Peyer's patch (tissue), 4 donors: ENCODE measurements around the gene COG2. TPM values are rescaled to one million over a fixed set of nuclear protein-coding genes. Genes with fewer than 3 reads are reported as not detected.
"Not testable (repeated sequence)": the region's sequence is repeated elsewhere in the genome, so short reads cannot be mapped to it uniquely, and the experiment has no call there.

ENCODE experiments used
- DNase-seq, 3 donors: peaks; one replicate each; pipeline ENCODE4 v3.0.0-alpha.2; 2017 to 2019
- H3K27ac ChIP-seq, 4 donors: fragments of 200-600 bp; sonication (generic); one replicate each; pipeline ENCODE4 v1.5.1; 2016 to 2019
- H3K27me3 ChIP-seq, 2 donors: fragments of 200-600 bp; sonication (generic); one replicate each; pipeline ENCODE4 v1.5.1; 2019
- H3K36me3 ChIP-seq, 3 donors: fragments of 200-600 bp; sonication (generic); one replicate each; pipeline ENCODE4 v1.5.1; 2016 to 2019
- H3K4me1 ChIP-seq, 4 donors: fragments of 200-600 bp; sonication (generic); one replicate each; pipeline ENCODE4 v1.5.1; 2016 to 2019
- H3K4me3 ChIP-seq, 4 donors: fragments of 200-600 bp; sonication (generic); 1 replicate in 3 of 4; 2 replicates in 1 of 4; pipeline ENCODE4 v1.5.1; 2016 to 2019; ENCODE audit warnings: mild to moderate bottlenecking in 1 of 4
- H3K9me3 ChIP-seq, 4 donors: fragments of 200-600 bp; sonication (generic); one replicate each; pipeline ENCODE4 v1.5.1; 2016 to 2019; ENCODE audit warnings: mild to moderate bottlenecking in 1 of 4
- POLR2A ChIP-seq, 2 donors: fragments of 450-650 bp; IDR thresholded peaks; one replicate each; pipeline ENCODE4 v1.5.1; 2017; ENCODE audit warnings: antibody characterized with exemption in 2 of 2, mild to moderate bottlenecking in 2 of 2, moderate library complexity in 2 of 2
- total RNA-seq, 4 donors: library from RNA; depleted of rRNA; stranded (reverse); fragments of >200 nt; gene quantifications; one replicate each; pipeline ENCODE4 v1.1.0, GENCODE V29; 2016
- TF ChIP-seq, protein P1 (sequence below), 6 experiments: fragments of 450-650 bp in 4 of 6; fragments of 200-600 bp in 2 of 6; sonication (generic) in 1 of 6; IDR thresholded peaks; one replicate each; pipeline ENCODE4 v1.5.1; 2017 to 2019; ENCODE audit warnings: antibody characterized with exemption in 6 of 6, mild to moderate bottlenecking in 3 of 6, moderate library complexity in 1 of 6

Gene COG2
- total RNA-seq, 4 donors from 2014 or later, result 30.5 to 43.9 (median 40.0) TPM

DNA sequence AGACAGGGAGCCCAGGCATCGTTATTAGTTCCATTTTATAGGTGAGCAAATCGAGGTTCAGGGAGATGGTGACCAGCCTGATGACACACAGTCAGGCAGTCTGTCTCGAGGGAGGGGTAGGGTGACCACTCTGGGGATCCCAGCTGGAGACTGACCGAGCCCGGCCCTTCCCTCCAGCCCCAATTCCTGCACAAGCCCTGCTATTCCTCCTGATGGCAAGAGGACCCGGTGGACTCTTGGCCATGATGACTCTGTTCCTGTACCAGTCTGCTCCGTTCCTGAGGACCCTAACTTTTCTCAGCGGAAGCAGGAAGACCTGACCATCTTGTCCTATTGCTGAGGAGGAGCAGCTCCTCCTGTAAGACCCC, 71.2 kb downstream of the COG2 start:
- H3K4me3 ChIP-seq, result peak overlapping the region in 2 of 4 donors; percentile 34 to 44
- DNase-seq, result no peak
- no peaks in the 10 kb centered on the region for H3K36me3 ChIP-seq
- no peaks in the 10 kb centered on the region for H3K27me3 ChIP-seq
- TF ChIP-seq POLR2A (IDR thresholded peaks at IDR 0.05), result no peak
- TF ChIP-seq, protein P1, sequence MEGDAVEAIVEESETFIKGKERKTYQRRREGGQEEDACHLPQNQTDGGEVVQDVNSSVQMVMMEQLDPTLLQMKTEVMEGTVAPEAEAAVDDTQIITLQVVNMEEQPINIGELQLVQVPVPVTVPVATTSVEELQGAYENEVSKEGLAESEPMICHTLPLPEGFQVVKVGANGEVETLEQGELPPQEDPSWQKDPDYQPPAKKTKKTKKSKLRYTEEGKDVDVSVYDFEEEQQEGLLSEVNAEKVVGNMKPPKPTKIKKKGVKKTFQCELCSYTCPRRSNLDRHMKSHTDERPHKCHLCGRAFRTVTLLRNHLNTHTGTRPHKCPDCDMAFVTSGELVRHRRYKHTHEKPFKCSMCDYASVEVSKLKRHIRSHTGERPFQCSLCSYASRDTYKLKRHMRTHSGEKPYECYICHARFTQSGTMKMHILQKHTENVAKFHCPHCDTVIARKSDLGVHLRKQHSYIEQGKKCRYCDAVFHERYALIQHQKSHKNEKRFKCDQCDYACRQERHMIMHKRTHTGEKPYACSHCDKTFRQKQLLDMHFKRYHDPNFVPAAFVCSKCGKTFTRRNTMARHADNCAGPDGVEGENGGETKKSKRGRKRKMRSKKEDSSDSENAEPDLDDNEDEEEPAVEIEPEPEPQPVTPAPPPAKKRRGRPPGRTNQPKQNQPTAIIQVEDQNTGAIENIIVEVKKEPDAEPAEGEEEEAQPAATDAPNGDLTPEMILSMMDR (IDR thresholded peaks at IDR 0.05), result no peak
- H3K9me3 ChIP-seq, result no peaks in the 10 kb centered on the region
- H3K27ac ChIP-seq, result peak overlapping the region in 2 of 4 donors; percentile 59 to 74
- H3K4me1 ChIP-seq, result peaks cover 0 to 11% (median 0%) of the 10 kb centered on the region in 4 donors

DNA sequence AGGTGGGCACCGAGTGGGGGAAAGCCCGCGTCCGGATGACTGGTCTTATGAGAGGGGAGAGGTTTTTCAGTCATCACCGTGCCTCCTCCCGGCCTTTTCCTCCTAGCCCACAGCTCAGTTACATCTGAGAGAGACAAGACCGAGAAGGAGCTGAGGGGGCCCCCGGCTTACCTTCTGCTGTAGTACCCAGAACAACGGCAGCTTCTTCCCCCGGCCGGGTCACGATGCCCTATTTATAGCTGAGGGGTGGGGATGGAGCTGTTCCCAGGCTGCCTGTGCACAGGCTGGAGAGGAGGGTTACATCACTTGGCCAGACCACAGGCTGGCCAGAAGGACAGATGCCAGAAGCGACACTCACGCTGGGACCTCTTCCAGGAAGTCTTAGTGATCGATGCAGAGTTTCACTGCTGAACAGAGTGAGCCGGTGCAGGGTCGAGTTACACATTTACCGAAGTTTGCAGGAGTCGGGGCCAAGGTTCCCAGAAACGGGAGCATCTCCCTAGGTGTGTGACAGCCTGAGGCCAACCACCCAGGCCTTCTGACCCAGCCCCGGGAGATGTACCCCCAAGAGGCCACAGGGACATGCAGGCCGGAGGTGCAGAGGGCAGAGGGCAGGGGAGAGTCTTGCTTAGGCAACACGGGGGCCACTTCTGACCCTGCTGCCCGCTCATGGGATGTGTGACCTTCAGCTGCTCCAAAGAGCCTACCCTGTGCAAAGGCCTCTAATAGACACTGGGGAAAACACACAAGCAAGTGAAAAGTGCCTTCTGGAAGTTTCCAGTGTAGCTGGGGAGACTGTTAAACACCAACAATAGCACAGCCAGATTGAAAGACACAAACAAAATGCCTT, 71.9 kb downstream of the COG2 start, which contains the start of gene AGT:
TSS of gene AGT (minus strand) at position 208 of the 850 bp plus-strand sequence. CDS start 3,299 bp downstream, outside the sequence.
- DNase-seq, result peak; percentile 21 to 77 (median 69)
- Histone ChIP-seq H3K4me1 (peaks cover 0 to 11% (median 0%) of the 10 kb centered on the region in 4 donors), H3K27ac (peak within 1 kb of the TSS in 2 of 4 donors; percentile 59 to 74), H3K27me3 (no peaks in the 10 kb centered on the region), H3K36me3 (no peaks in the 10 kb centered on the region), H3K4me3 (peak within 1 kb of the TSS in 2 of 4 donors; percentile 34 to 44), H3K9me3 (no peaks in the 10 kb centered on the region)
- TF ChIP-seq POLR2A (IDR thresholded peaks at IDR 0.05), result no peak
- TF ChIP-seq, protein P1 (IDR thresholded peaks at IDR 0.05), result no peak

DNA sequence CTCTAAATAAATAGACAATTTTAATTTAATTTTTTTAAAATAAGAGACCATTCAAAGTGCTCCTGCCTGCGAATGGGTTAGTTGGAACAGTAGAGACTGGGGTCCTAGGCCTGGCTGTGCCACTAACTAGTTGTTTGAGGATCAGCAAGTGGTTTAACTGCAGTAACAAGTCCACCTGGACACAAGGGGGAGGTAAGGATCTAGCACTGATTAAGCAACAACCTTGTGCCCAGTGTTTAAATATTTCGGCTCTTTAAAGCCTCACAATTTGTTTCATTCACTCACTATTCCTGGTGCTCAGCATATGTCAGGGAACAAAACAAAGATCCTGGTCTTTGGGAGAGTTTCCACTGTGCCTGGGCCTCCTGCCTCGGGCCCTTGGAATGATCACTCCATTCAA, 73.2 kb downstream of the COG2 start:
- TF ChIP-seq, protein P1 (IDR thresholded peaks at IDR 0.05), result no peak
- no peak for TF ChIP-seq POLR2A (IDR thresholded peaks at IDR 0.05)
- peaks cover 0 to 11% (median 0%) of the 10 kb centered on the region in 4 donors for H3K4me1 ChIP-seq
- no peak overlapping the region for H3K4me3 ChIP-seq
- DNase-seq, result no peak
- H3K27me3 ChIP-seq, result no peaks in the 10 kb centered on the region
- no peaks in the 10 kb centered on the region for H3K9me3 ChIP-seq
- H3K36me3 ChIP-seq, result no peaks in the 10 kb centered on the region
- no peak overlapping the region for H3K27ac ChIP-seq

DNA sequence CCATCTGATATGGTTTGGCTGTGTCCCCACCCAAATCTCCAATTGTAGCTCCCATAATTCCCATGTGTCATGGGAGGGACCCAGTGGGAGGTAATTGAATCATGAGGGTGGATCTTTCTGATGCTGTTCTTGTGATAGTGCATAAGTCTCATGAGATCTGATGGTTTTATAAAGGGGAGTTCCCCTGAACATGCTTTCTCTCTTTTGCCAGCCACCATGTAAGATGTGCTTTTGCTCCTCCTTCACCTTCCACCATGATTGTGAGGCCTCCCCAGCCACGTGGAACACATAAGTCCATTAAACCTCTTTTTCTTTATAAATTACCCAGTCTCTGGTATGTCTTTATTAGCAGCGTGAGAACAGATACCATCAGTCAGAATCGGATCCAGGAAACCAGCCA, 74.2 kb downstream of the COG2 start:
- not testable (repeated sequence) for DNase-seq, H3K4me3 ChIP-seq, H3K36me3 ChIP-seq, H3K27me3 ChIP-seq, H3K27ac ChIP-seq, H3K9me3 ChIP-seq
- H3K4me1 ChIP-seq, result peaks cover 0 to 11% (median 0%) of the 10 kb centered on the region in 4 donors

DNA sequence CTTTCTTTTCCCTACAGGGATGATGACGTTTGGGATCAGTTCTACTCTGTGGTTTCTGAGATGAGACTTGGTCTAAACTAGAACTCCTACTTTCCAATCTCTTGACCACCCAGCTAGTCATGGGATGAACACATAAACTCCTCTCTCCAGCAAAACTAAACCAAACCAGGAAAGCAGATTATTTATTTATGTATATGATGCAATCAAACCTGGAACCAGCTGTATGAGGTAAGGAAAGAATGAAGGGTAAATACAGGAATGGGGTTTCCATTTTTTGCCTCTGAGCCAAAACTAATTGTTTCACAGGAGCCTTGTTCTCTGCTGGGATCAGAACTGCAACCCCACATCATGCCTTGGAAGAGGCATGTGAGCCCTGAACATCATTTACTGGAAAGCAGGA, 75.0 kb downstream of the COG2 start:
- Histone ChIP-seq H3K4me1 (peaks cover 0 to 11% (median 0%) of the 10 kb centered on the region in 4 donors), H3K27me3 (no peaks in the 10 kb centered on the region), H3K9me3 (peaks cover 0 to 3% (median 0%) of the 10 kb centered on the region in 4 donors), H3K4me3 (no peak overlapping the region), H3K36me3 (no peaks in the 10 kb centered on the region), H3K27ac (no peak overlapping the region)
- TF ChIP-seq, protein P1 (IDR thresholded peaks at IDR 0.05), result no peak
- TF ChIP-seq POLR2A (IDR thresholded peaks at IDR 0.05), result no peak
- DNase-seq, result no peak

DNA sequence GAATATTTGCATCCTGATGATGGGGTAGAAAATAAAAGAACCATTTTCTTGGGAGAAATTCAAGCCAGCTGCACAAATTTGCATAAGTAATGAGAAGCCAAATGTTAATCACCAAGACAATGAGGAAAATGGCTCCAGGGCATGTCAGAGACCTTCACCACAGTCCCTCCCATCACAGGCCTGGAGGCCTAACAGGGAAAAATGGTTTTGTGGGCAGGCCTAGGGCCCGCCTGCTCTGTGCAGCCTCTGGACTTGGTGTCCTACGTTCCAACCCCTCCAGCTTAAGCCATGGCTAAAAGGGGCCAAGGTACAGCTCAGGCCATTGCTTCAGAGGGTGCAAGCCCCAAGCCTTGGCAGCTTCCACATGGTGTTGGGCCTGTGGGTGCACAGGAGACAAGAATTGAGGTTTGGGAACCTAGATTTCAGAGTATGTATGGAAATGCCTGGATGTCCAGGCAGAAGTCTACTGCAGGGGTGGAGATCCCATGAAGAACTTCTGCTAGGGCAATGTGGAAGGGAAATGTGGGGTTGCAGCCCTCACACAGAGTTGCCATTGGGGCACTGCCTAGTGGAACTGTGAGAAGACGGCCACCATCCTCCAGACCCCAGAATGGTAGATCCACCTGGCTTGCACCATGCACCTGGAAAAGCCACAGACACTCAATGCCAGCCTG, 79.7 kb downstream of the COG2 start:
- not testable (repeated sequence) for H3K27me3 ChIP-seq, H3K9me3 ChIP-seq, DNase-seq, H3K4me3 ChIP-seq, H3K36me3 ChIP-seq, H3K27ac ChIP-seq, H3K4me1 ChIP-seq
